Loucy (cell line): ENCODE data around the gene PRC1.

Experiments
- H2AFZ ChIP-seq: fragments of 200-600 bp; sonication (generic); 2 replicates; pipeline ENCODE4 v1.6.0; 2016; ENCODE audit warnings: antibody characterized with exemption, mild to moderate bottlenecking, low read length, moderate library complexity
- H3F3A ChIP-seq: fragments of 200-600 bp; 2 replicates; pipeline ENCODE4 v1.6.0; 2016; ENCODE audit warnings: antibody characterized with exemption, low read depth, mild to moderate bottlenecking
- H3K27me3 ChIP-seq: fragments of 200-600 bp; sonication (generic); 2 replicates; pipeline ENCODE4 v1.6.1; 2014; ENCODE audit warnings: low read length, mild to moderate bottlenecking; ENCODE audit not compliant: insufficient read depth, poor library complexity, severe bottlenecking
- H3K36me3 ChIP-seq: fragments of 200-600 bp; sonication (generic); 2 replicates; pipeline ENCODE4 v1.6.1; 2016; ENCODE audit warnings: low read length; ENCODE audit not compliant: insufficient read depth
- H3K4me1 ChIP-seq: fragments of 200-600 bp; sonication (generic); 2 replicates; pipeline ENCODE4 v1.5.1; 2014; ENCODE audit warnings: low read length, mild to moderate bottlenecking; ENCODE audit not compliant: insufficient read depth, poor library complexity, severe bottlenecking
- H3K4me2 ChIP-seq: fragments of 200-600 bp; sonication (generic); 2 replicates; pipeline ENCODE4 v1.6.0; 2014; ENCODE audit warnings: antibody characterized with exemption, low read length, low read depth, mild to moderate bottlenecking; ENCODE audit not compliant: poor library complexity, severe bottlenecking
- H3K4me3 ChIP-seq: fragments of 200-600 bp; sonication (generic); 2 replicates; pipeline ENCODE4 v1.5.1; 2014; ENCODE audit warnings: low read length, mild to moderate bottlenecking, mixed read lengths; ENCODE audit not compliant: poor library complexity, severe bottlenecking
- H3K79me2 ChIP-seq: fragments of 200-600 bp; sonication (generic); 2 replicates; pipeline ENCODE4 v1.6.1; 2014; ENCODE audit warnings: low read length; ENCODE audit not compliant: insufficient read depth
- H3K9ac ChIP-seq: fragments of 200-600 bp; sonication (generic); 2 replicates; pipeline ENCODE4 v1.6.0; 2014; ENCODE audit warnings: mild to moderate bottlenecking, low read depth, low read length, moderate library complexity; ENCODE audit not compliant: poor library complexity, severe bottlenecking
- H3K9me2 ChIP-seq: fragments of 200-600 bp; sonication (generic); replicated peaks from 2 replicates; pipeline ENCODE4 v1.6.1; 2016; ENCODE audit warnings: low read depth, low read length, mixed read lengths
- H3K9me3 ChIP-seq: fragments of 200-600 bp; sonication (generic); 2 replicates; pipeline ENCODE4 v1.6.1; 2014; ENCODE audit warnings: mild to moderate bottlenecking, antibody characterized with exemption, low read length, low read depth; ENCODE audit not compliant: insufficient read depth
- H4K20me1 ChIP-seq: fragments of 200-600 bp; sonication (generic); 2 replicates; pipeline ENCODE4 v1.6.0; 2014; ENCODE audit warnings: antibody characterized with exemption, low read length, mild to moderate bottlenecking; ENCODE audit not compliant: insufficient read depth, poor library complexity, severe bottlenecking
- CTCF ChIP-seq: fragments of 200-600 bp; sonication (generic); conservative IDR thresholded peaks from 2 replicates; pipeline ENCODE4 v1.5.1; 2014; ENCODE audit warnings: mild to moderate bottlenecking, antibody characterized with exemption, low read length
- EZH2phosphoT487 ChIP-seq: fragments of 200-600 bp; IDR thresholded peaks from 2 replicates; pipeline ENCODE4 v1.6.1; 2018; ENCODE audit warnings: antibody characterized with exemption, mild to moderate bottlenecking, moderate library complexity, borderline replicate concordance

Gene PRC1

GRCh38 chr15:90998737-90999136, 4.4 kb upstream of the PRC1 start:
- Histone ChIP-seq H3K4me2 (no peak overlapping the region), H3K36me3 (peaks cover 32% of the 10 kb centered on the region; the same call in 1 of the 2 replicates), H3K4me1 (peaks cover 11% of the 10 kb centered on the region), H3F3A (no peaks in the 10 kb centered on the region), H4K20me1 (no peaks in the 10 kb centered on the region), H3K4me3 (no peak overlapping the region), H3K9ac (no peak overlapping the region), H3K27me3 (no peaks in the 10 kb centered on the region), H3K79me2 (peaks cover 25% of the 10 kb centered on the region), H3K9me2 (no peaks in the 10 kb centered on the region), H3K9me3 (no peaks in the 10 kb centered on the region), H2AFZ (no peak overlapping the region)
- TF ChIP-seq CTCF (no peak), EZH2phosphoT487 (no peak)

- Histone ChIP-seq H3K9me3 (no peaks in the 10 kb centered on the region), H3K9ac (peak overlapping the region; percentile 91), H3K9me2 (no peaks in the 10 kb centered on the region), H3K4me1 (peaks cover 36% of the 10 kb centered on the region), H3K27me3 (no peaks in the 10 kb centered on the region), H3K4me3 (peak overlapping the region; percentile 88), H3K36me3 (peaks cover 12% of the 10 kb centered on the region; the same call in 1 of the 2 replicates), H3F3A (no peaks in the 10 kb centered on the region), H3K4me2 (peak overlapping the region; percentile 87), H3K79me2 (peaks cover 72% of the 10 kb centered on the region), H2AFZ (peak overlapping the region; percentile 92), H4K20me1 (peaks cover 20% of the 10 kb centered on the region)
- no peak for TF ChIP-seq EZH2phosphoT487
These were observed 297 bp downstream of the PRC1 start for GRCh38 chr15:90994059-90994416.

- Histone ChIP-seq H3K79me2 (peaks cover 95% of the 10 kb centered on the region), H3K9me3 (no peaks in the 10 kb centered on the region), H4K20me1 (peaks cover 42% of the 10 kb centered on the region), H3K9ac (peak overlapping the region; percentile 91), H3K4me2 (peak overlapping the region; percentile 87), H3K36me3 (no peaks in the 10 kb centered on the region), H3K27me3 (no peaks in the 10 kb centered on the region), H3K4me3 (peak overlapping the region; percentile 88), H3K4me1 (peaks cover 59% of the 10 kb centered on the region), H3F3A (no peaks in the 10 kb centered on the region), H3K9me2 (no peaks in the 10 kb centered on the region), H2AFZ (no peak overlapping the region)
- TF ChIP-seq CTCF (no peak), EZH2phosphoT487 (no peak)
These were observed 2.6 kb downstream of the PRC1 start for GRCh38 chr15:90991587-90992285.

GRCh38 chr15:90990446-90990845, 3.9 kb downstream of the PRC1 start:
- Histone ChIP-seq H3K9me2 (no peaks in the 10 kb centered on the region), H2AFZ (no peak overlapping the region), H3K9me3 (no peaks in the 10 kb centered on the region), H3K9ac (no peak overlapping the region), H3K4me3 (peak overlapping the region; percentile 57), H3F3A (no peaks in the 10 kb centered on the region), H3K79me2 (peaks cover 98% of the 10 kb centered on the region), H3K4me1 (peaks cover 57% of the 10 kb centered on the region), H4K20me1 (peaks cover 53% of the 10 kb centered on the region), H3K27me3 (no peaks in the 10 kb centered on the region), H3K36me3 (peaks cover 4% of the 10 kb centered on the region; the same call in 1 of the 2 replicates), H3K4me2 (peak overlapping the region; percentile 87)
- no peak for TF ChIP-seq CTCF
- no peak for TF ChIP-seq EZH2phosphoT487
